BLaER1 treated with 17β-estradiol and CSF1 and Interleukin-3, amounts not matched to agents 10 nM and 100 nM (cell line): ENCODE results near the gene SFXN2.

Source experiments
- H3K27ac ChIP-seq, 11 experiments: shearing (Covaris generic); formaldehyde crosslinking; 2 replicates each; pipeline ENCODE4 v1.8.1; 2022
- H3K27me3 ChIP-seq, 11 experiments: shearing (Covaris generic); formaldehyde crosslinking; 2 replicates each; pipeline ENCODE4 v1.8.1; 2022
- H3K36me3 ChIP-seq, 11 experiments: shearing (Covaris generic); formaldehyde crosslinking; 2 replicates each; pipeline ENCODE4 v1.8.1; 2022
- H3K4me1 ChIP-seq, 10 experiments: shearing (Covaris generic); formaldehyde crosslinking; 2 replicates each; pipeline ENCODE4 v1.8.1; 2022
- H3K4me2 ChIP-seq, 11 experiments: shearing (Covaris generic); formaldehyde crosslinking; 2 replicates each; pipeline ENCODE4 v1.8.1; 2022
- H3K4me3 ChIP-seq, 10 experiments: shearing (Covaris generic); formaldehyde crosslinking; 2 replicates each; pipeline ENCODE4 v1.8.1; 2022
- H3K9ac ChIP-seq, 11 experiments: shearing (Covaris generic); formaldehyde crosslinking; 2 replicates each; pipeline ENCODE4 v1.8.1; 2022
- H3K9me3 ChIP-seq, 11 experiments: shearing (Covaris generic); formaldehyde crosslinking; replicated peaks in 1 of 11; 2 replicates each; pipeline ENCODE4 v1.8.1; 2022
- H4K20me1 ChIP-seq, 11 experiments: shearing (Covaris generic); formaldehyde crosslinking; 2 replicates each; pipeline ENCODE4 v1.8.1; 2022
- Cebpa-rat ChIP-seq, 11 experiments: shearing (Covaris generic); IDR thresholded peaks; 2 replicates each; pipeline ENCODE4 v1.8.1; 2022

SFXN2 gene

GRCh38 chr10:102696736-102697135 is 17.7 kb upstream of the SFXN2 start:
- peaks cover 41 to 74% (median 50%) of the 10 kb centered on the region in 11 experiments for H3K36me3 ChIP-seq

DNA sequence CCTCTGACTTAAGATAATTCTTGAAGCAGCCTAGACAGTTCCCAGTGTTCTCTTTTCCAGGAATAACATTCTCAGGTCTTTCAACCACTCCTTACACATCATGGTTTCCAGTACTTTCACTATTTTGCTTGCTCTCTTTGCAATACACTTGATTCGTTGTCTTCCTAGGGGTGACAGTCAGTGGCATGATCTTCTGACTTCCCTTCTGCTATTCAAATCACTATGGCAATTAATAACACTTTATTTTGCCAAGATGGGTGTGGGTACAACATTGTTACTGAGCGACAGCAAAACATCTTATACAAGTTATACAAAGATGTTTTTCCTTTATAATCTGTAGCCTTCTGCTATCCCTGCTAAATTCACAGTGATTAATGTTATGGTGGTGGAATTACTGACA is 15.5 kb upstream of the SFXN2 start:
- no peaks in the 10 kb centered on the region for H3K27me3 ChIP-seq
- H3K27ac ChIP-seq: no peak overlapping the region
- no peak overlapping the region for H3K9ac ChIP-seq
- H3K36me3 ChIP-seq: peaks cover 36 to 66% (median 50%) of the 10 kb centered on the region in 11 experiments
- H3K4me2 ChIP-seq: no peak overlapping the region
- H3K4me3 ChIP-seq: no peak overlapping the region
- no peaks in the 10 kb centered on the region for H4K20me1 ChIP-seq
- H3K4me1 ChIP-seq: peaks cover 13 to 26% (median 17%) of the 10 kb centered on the region in 10 experiments; a peak in 17 of 20 replicates
- H3K9me3 ChIP-seq: no peaks in the 10 kb centered on the region
- TF ChIP-seq Cebpa-rat (IDR thresholded peaks at IDR 0.05): no peak

More at GRCh38 chr10:102696736-102697135, 17.7 kb upstream of the SFXN2 start:
- Histone ChIP-seq H3K9ac (no peak overlapping the region), H4K20me1 (no peaks in the 10 kb centered on the region), H3K4me2 (no peak overlapping the region), H3K27me3 (no peaks in the 10 kb centered on the region), H3K9me3 (no peaks in the 10 kb centered on the region), H3K4me1 (peaks cover 13 to 25% (median 17%) of the 10 kb centered on the region in 10 experiments; a peak in 17 of 20 replicates), H3K27ac (no peak overlapping the region), H3K4me3 (no peak overlapping the region)
- no peak for TF ChIP-seq Cebpa-rat (IDR thresholded peaks at IDR 0.05)

GRCh38 chr10:102701272-102701671 is 13.2 kb upstream of the SFXN2 start:
- Histone ChIP-seq H3K4me2 (peak overlapping the region in 9 of 11 experiments; percentile 2 to 52 (median 24); a peak in 11 of 22 replicates), H3K4me3 (no peak overlapping the region), H3K9ac (no peak overlapping the region), H3K9me3 (no peaks in the 10 kb centered on the region), H3K27me3 (no peaks in the 10 kb centered on the region), H4K20me1 (peaks cover 0 to 7% (median 0%) of the 10 kb centered on the region in 11 experiments; a peak in 5 of 22 replicates), H3K4me1 (peaks cover 27 to 46% (median 34%) of the 10 kb centered on the region in 10 experiments), H3K36me3 (peaks cover 29 to 49% (median 38%) of the 10 kb centered on the region in 11 experiments), H3K27ac (no peak overlapping the region)
- TF ChIP-seq Cebpa-rat (IDR thresholded peaks at IDR 0.05): no peak

DNA sequence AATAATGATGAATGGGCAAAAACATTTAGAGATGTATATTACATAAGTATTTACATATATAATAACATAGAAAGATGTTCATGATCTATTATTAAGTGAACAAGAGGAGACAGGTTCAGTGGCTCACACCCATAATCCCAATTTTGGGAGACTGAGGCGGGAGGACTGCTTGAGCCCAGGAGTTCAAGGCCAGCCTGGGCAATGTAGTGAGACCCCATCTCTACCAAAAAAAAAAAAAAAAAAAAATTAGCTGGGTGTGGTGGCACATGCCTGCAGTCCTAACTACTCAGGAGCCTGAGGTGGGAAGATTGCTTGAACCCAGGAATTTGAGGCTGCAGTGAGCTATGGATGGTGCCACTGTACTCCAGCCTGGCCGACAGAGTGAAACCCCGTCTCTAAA is 12.6 kb upstream of the SFXN2 start:
- no peaks in the 10 kb centered on the region for H3K9me3 ChIP-seq
- no peak overlapping the region for H3K9ac ChIP-seq
- no peak overlapping the region for H3K27ac ChIP-seq
- H3K4me2 ChIP-seq: peak overlapping the region in 4 of 11 experiments; percentile 24 to 50 (median 44); a peak in 6 of 22 replicates
- peaks cover 30 to 47% (median 39%) of the 10 kb centered on the region in 10 experiments for H3K4me1 ChIP-seq
- H3K36me3 ChIP-seq: peaks cover 24 to 43% (median 33%) of the 10 kb centered on the region in 11 experiments
- no peak overlapping the region for H3K4me3 ChIP-seq
- no peaks in the 10 kb centered on the region for H3K27me3 ChIP-seq
- TF ChIP-seq Cebpa-rat (IDR thresholded peaks at IDR 0.05): no peak
- peaks cover 0 to 7% (median 0%) of the 10 kb centered on the region in 11 experiments; a peak in 5 of 22 replicates for H4K20me1 ChIP-seq

DNA sequence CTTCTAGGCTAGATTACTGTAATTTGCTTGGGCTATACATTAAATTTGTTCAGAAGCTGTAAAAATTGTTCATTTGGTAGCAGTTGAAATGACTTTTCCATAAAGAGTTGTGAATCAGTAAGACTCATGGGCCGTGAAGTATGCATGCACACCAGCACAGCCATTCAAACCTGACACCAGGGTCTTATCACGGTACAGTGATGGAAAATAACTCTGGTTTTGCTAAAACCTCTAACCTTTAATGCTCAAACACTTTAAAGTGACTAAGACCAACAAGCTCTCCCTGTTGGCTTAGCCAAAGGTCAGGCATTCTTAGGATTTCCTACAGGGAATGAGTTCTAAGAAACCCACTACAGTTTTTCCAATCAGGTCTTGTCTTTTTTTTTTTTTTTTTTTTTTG is 11.7 kb upstream of the SFXN2 start:
- H3K27ac ChIP-seq: no peak overlapping the region
- H3K36me3 ChIP-seq: peaks cover 15 to 34% (median 24%) of the 10 kb centered on the region in 11 experiments
- no peak overlapping the region for H3K4me2 ChIP-seq
- peaks cover 33 to 51% (median 42%) of the 10 kb centered on the region in 10 experiments for H3K4me1 ChIP-seq
- no peak overlapping the region for H3K9ac ChIP-seq
- peaks cover 0 to 7% (median 0%) of the 10 kb centered on the region in 11 experiments; a peak in 5 of 22 replicates for H4K20me1 ChIP-seq
- no peak overlapping the region for H3K4me3 ChIP-seq
- no peak for TF ChIP-seq Cebpa-rat (IDR thresholded peaks at IDR 0.05)
- H3K27me3 ChIP-seq: no peaks in the 10 kb centered on the region
- no peaks in the 10 kb centered on the region for H3K9me3 ChIP-seq

- Histone ChIP-seq H4K20me1 (peaks cover 0 to 7% (median 0%) of the 10 kb centered on the region in 11 experiments; a peak in 5 of 22 replicates), H3K4me2 (peak overlapping the region; percentile 36 to 87 (median 53)), H3K4me3 (no peak overlapping the region), H3K9ac (no peak overlapping the region), H3K4me1 (peaks cover 32 to 50% (median 42%) of the 10 kb centered on the region in 10 experiments), H3K27ac (no peak overlapping the region), H3K9me3 (no peaks in the 10 kb centered on the region), H3K36me3 (peaks cover 0 to 14% (median 4%) of the 10 kb centered on the region in 11 experiments; a peak in 9 of 22 replicates), H3K27me3 (no peaks in the 10 kb centered on the region)
- no peak for TF ChIP-seq Cebpa-rat (IDR thresholded peaks at IDR 0.05)
Measured at GRCh38 chr10:102704915-102705314, 9.5 kb upstream of the SFXN2 start.

DNA sequence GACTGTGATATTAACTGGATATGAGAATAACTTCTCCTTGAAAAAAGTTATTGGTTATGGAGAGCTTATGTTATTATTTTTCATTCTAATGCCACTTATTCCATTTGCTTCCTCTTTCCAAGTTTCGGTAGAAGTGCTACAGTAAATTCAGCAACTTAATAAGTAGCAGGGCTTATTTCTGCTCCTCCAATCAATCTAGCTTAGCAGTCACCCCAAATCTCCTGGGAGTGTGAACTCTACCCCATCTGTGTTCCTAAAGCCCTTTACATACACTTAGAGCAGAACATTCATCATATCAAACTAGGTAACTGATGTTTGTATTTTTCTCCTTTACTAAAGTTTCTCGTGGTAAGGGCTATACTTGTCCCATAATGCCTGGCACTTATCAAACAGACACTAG is 8.9 kb upstream of the SFXN2 start:
- Histone ChIP-seq H3K27me3 (no peaks in the 10 kb centered on the region), H3K4me2 (peak overlapping the region; percentile 36 to 87 (median 53)), H3K4me1 (peaks cover 26 to 50% (median 40%) of the 10 kb centered on the region in 10 experiments), H4K20me1 (peaks cover 0 to 7% (median 0%) of the 10 kb centered on the region in 11 experiments; a peak in 5 of 22 replicates), H3K27ac (peak overlapping the region in 2 of 11 experiments; percentile 28 to 40; a peak in 2 of 22 replicates), H3K9ac (peak overlapping the region in 3 of 11 experiments; percentile 18 to 42 (median 20); a peak in 2 of 22 replicates), H3K36me3 (peaks cover 0 to 14% (median 4%) of the 10 kb centered on the region in 11 experiments; a peak in 7 of 22 replicates), H3K4me3 (no peak overlapping the region), H3K9me3 (no peaks in the 10 kb centered on the region)
- no peak for TF ChIP-seq Cebpa-rat (IDR thresholded peaks at IDR 0.05)

DNA sequence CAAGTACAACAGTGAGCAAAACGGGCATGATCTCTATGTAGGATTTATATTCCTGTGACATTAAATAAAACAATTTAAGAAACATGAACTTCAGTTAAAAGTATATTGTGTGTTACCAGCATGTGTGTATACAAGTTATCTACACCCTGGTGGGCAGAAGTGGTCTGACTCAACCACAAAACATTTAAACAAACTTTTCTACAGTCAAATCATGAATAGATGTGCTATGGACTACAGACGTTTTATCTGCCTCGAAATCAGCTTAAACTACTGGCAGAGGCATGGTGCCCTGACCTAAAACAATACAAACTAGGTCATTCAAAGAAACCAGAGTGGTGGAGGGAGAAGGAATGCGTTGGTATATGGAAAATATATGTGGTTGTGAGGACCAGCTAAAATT is 3.8 kb upstream of the SFXN2 start:
- H3K27ac ChIP-seq: no peak overlapping the region
- H3K9me3 ChIP-seq: no peaks in the 10 kb centered on the region
- no peak for TF ChIP-seq Cebpa-rat (IDR thresholded peaks at IDR 0.05)
- H3K4me2 ChIP-seq: peak overlapping the region in 6 of 11 experiments; percentile 5 to 33 (median 8); a peak in 2 of 22 replicates
- H3K36me3 ChIP-seq: no peaks in the 10 kb centered on the region
- H3K27me3 ChIP-seq: no peaks in the 10 kb centered on the region
- peaks cover 36 to 62% (median 51%) of the 10 kb centered on the region in 10 experiments for H3K4me1 ChIP-seq
- peaks cover 0 to 2% (median 0%) of the 10 kb centered on the region in 11 experiments; a peak in 2 of 22 replicates for H4K20me1 ChIP-seq
- no peak overlapping the region for H3K9ac ChIP-seq
- H3K4me3 ChIP-seq: no peak overlapping the region

DNA sequence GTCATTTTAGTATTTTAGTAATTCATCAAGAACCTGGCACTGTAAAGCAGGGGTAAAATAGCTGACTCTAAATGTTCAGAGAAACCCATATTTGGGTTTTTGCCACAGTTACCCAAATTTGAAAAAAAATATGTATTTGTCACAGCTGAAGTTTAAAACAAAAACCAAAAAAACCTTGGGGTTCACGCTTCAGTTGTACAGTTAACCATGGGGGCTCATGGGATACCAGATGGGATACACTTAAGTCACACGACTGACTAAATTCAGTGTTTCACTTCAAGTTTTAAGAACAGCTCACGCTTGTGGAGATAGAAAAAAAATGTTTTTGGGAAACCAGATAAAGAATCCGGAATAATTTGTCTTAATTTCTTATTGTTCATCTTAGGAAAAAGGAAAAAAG is 2.3 kb upstream of the SFXN2 start:
- Histone ChIP-seq H3K4me2 (peak overlapping the region; percentile 76 to 97 (median 87); a peak in 21 of 22 replicates), H3K9ac (peak overlapping the region in 5 of 11 experiments; percentile 14 to 88 (median 81); a peak in 5 of 22 replicates), H3K36me3 (no peaks in the 10 kb centered on the region), H3K27ac (peak overlapping the region in 8 of 11 experiments; percentile 6 to 84 (median 30); a peak in 7 of 22 replicates), H3K27me3 (no peaks in the 10 kb centered on the region), H3K4me1 (peaks cover 43 to 63% (median 53%) of the 10 kb centered on the region in 10 experiments), H3K4me3 (peak overlapping the region in 3 of 10 experiments; percentile 77 to 87 (median 82); a peak in 3 of 20 replicates), H4K20me1 (no peaks in the 10 kb centered on the region; a peak in 1 of 22 replicates), H3K9me3 (no peaks in the 10 kb centered on the region)
- no peak for TF ChIP-seq Cebpa-rat (IDR thresholded peaks at IDR 0.05)
